Stimulated activated CD4-positive, alpha-beta T cell treated with anti-CD3 and anti-CD28 coated beads, Interleukin-15, amount 100 ng/mL, for 1 hour (primary cell): ENCODE results near the gene TEX2.
"Not testable (repeated sequence)": the region's sequence is repeated elsewhere in the genome, so short reads cannot be mapped to it uniquely, and the experiment has no call there.

Experiments used
- DNase-seq, 2 donors: peaks; one replicate each; pipeline ENCODE4 v3.0.0-alpha.2; 2020; ENCODE audit warnings: low read depth in 1 of 2, low spot score in 1 of 2

Gene TEX2

DNA sequence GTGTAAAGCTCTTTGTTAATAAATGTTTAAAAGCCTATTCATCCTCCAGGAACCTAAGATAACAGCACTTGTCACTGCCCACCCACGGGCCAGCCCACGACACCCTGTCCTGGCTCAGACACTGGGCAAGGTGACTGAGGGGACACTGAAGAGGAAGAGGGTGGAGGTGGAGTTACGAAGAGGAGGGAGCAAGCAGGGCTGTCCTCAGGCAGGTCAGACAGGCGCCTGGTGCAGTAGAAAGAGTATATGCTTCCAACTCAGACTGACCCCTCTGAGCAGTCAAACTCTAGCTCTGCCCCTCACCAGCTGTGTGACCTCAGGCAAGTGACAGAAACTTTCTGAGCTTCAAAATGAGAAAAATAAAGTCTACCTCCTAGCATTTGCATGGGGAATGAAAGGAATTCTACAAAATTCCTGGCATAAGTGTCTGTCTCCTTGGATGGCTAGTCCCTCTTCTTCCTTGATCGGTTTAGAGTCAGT lies 22.8 kb downstream of the TEX2 start:
- DNase-seq = no peak

DNA sequence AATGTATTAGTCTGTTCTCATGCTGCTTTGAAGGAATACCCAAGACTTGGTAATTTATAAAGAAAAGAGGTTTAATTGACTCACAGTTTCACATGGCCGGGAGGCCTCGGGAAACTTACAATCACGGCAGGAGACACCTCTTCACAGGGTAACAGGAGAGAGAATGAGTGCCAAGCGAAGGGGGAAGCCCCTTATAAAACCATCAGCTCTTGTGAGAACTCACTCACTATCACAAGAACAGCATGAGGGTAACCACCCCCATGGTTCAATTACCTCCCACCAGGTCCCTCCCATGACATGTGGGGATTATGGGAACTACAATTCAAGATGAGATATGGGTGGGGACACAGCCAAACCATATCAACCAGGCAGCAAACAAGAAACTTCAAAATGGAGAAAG lies 24.6 kb downstream of the TEX2 start:
- DNase-seq = not testable (repeated sequence)

DNA sequence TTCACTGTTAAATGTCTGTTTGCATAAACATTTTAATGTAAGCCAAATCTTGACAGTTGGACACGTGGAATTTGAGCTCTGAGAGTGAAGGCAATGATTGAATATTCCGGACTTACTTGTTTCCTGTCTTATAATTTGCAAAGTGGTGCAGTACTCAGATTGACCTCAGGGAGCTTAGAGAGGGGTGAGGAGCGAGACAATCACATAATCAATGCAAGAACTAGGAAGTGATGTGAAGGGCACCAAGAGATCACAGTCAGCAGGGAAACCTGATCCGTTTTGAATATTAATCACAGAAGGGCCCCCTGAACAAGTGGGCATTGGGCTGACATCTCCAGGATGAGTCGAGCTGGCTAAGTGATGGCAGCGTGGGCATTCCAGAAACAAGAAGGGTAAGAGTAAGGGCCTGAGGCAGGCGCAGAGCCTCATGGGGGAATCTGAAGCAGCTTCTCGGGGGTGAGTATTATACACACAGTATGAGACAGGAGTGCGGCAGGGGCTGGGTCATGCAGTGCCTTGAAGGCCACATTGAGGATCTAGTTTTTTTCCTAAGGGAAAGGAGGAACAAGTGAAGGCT lies 26.1 kb downstream of the TEX2 start:
- no peak for DNase-seq

DNA sequence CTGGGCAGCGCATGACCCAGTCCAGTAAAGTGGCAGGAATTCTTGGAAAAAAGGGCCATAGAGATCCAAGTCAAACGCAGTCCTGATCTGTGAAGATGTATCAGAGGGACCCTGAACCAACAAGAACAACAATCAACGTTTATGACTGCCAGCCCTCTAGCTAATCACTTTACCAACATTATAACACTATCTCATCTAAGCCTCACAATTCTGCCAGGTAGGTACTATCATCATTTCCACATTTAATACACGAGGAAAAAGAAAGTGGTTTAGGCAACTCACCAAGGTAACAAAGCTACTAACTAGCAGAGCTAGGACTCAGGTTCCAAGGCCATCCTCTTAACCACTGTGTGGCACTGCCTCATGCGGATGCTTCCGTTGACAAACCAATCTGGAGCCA lies 28.1 kb downstream of the TEX2 start:
- no peak for DNase-seq

DNA sequence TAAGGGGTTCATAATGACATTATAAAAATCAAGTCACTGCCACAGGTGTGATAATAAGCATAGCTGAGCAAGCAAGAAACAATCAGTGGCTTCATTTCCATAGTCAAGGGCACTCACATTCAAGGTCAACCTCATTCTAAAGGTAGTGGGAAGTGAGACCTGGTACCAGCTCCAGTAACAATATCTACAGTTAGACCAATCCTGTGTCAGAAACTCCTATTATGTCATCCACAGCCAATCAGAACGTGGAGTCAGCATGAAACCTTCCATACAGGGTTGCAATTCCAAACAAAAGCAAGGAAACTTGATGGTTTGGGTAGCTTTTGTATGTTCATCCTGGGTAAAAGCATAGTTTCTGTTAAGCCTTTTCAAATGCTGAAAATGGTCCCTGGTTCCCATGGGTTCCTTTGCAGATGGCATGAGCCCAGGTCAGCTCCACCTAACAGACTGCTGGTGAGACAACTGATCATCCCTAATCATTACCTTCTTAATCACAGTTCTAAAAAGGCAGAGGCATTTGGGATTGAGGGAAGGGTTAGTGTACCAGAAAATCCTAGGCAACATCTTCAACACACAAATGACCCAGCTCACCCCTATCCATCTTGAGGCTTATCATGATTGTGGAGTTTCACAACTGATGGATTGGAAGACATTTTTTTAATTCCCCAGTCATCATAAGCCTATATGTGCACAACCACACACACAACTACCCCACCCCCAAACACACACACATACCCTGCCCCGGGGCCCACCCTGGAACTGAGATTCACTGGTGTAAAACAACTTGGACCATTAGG lies 30.4 kb downstream of the TEX2 start:
- DNase-seq = no peak

DNA sequence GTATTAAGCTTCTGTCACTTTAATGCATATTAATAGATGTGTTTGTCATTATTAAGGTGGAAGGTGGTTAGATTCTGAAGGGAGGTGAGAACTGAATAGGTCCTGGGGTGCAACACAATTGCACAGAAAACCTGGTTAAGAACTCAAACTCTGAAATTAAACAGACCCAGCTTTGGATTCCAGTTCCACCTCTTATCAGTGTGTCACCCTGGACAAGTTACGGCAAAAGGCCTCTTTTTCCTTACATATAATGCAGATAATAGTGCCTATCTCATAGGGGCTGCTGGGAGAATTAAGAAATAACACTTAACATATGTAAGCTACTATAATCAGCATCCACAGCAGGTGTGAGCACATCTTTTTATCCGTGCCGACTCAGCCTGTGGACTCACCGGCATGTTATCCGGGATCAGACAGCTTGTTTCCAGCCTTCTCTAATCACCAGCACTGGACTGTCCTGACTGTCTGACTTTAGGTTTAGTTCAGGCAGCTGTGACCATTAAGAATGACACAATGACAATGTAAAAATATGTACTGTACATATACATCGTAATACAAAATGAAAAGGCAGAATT lies 31.4 kb downstream of the TEX2 start:
- no peak for DNase-seq

DNA sequence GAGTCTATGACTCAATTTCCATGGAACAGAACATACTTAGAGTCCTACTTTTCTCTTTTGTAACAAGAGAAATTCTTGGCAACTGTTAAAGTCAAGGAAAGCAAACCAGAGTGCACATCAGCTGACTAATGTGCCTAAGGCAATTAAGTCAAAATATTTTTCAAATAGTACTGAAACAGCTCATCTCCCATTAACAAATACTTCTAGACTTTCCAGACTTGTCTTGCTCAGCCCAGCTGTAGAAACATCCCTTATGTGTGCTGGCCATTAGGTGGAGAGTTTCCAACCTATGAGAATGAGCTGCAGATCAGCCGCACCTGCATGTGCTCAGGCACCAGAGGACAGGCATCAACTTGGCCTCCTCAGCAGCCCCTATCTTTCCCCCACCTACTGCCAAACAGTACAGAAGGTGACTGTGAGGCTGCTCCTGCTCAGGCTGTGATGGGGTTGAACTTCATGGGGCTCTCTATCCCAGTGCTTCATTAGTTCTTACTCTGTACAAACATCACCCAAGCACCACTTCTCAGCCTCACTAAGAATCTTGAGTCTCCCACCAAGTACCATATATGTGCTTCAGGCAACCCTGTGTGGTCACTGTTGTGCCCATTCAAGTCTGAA lies 32.2 kb downstream of the TEX2 start:
- DNase-seq = no peak

DNA sequence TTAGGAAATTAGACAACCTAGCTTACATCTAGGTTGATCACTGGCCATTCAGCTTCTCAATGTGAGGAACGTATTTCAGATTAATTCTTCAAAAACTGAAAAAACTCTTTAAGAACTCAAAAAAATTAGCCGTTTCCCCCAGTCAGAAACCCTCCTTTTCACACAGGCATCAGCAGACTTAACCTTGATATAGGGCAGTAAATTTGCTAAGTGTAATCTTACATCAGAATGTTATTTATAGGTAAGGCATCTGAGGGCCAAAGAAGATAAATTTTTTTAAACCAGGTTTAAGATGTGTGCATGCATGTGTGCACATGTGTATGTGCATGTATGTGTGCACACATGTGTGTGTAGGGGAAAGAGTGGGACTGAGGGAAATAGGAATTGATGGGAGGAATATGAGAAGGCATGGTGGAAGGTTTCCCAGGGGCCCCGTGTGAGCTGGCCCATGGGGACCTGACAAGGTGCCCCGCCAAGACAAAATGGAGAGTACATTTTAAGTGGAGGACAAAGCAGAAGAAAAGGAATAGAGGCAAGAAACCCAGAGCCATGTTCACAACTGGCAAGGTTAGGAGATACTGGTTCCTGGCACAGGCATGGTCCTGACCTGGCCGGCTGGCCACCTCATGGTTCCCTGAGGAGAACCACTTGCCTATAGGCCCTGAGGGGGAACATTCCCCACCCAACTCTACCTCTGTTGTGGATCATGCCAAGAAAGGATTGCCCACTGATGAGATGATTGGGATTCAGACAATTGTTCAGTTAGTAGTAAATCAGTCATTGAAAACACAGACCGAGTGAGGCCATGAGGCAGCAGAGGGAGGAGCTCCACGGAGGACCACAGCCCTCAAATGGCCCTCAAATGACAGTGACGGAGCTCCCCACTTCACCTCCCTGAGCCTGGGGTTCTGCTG lies 33.0 kb downstream of the TEX2 start:
- no peak for DNase-seq

DNA sequence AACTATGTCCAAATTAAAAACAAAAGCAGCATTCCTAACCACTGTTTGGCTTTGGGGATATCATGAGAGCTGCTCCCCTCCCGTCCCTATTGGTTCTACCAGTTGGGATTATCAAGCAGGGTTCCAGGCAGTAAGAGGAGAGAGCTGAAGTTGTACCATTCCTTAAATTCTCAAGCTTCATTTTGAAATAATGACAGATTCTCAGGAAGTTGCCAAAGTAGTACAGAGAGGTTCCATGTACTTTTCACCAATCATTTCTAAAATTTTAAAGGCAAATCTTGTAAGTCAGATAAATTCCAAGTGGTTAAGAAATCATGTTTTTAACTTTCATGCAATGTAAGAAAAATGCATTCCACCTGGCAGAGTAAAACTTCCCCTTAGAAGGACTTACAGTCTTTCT lies 36.9 kb downstream of the TEX2 start:
- no peak for DNase-seq

DNA sequence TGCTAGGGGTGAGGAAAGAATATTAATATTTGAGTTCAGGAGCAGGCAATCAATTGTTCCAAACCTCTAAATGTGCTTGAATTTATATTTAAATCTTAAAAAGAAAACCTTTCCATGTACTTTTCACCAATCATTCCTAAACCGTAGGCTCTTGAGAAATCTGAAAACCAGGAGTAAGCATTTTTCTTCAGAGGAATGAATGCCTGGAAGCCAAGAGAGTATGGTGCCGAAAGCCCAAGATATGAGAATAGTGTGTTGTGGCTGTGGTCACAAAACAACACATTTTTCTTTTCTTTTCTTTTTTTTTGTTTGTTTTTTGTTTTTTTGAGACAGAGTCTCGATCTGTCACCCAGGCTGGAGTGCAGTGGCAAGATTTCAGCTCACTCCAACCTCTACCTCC lies 37.6 kb downstream of the TEX2 start:
- no peak for DNase-seq

DNA sequence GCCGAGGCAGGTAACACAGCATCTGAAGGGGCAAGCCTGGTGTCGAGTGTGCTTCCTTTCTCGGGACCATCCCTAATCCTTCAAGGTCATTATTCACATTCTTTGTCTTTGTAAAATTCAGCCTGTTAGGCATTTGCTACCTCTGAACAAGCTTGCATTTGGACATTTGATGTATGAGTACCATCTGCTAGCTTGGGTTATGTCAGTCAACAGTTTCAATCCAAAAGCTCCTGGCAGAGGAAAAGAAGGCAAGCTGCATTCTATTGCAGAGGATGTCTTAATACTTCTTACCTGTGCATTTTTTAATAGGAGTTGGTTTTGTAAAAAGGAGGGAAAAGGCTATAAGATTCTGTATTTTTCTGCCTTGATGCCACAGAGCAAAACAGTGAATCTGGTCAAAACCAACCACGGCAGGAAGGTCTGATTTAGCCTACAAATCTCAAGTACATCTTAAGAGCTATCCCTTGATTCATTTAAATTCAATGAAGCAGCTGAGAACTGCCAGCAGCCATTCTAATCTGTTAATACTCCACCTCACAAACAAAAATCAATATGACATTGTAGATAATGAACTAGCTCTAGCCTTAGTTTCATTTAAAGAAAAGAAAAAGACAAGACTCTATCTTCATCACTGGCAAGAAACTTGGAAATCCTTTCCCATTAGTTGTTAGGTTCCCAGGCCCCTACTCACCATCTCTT lies 39.0 kb downstream of the TEX2 start:
- no peak for DNase-seq

DNA sequence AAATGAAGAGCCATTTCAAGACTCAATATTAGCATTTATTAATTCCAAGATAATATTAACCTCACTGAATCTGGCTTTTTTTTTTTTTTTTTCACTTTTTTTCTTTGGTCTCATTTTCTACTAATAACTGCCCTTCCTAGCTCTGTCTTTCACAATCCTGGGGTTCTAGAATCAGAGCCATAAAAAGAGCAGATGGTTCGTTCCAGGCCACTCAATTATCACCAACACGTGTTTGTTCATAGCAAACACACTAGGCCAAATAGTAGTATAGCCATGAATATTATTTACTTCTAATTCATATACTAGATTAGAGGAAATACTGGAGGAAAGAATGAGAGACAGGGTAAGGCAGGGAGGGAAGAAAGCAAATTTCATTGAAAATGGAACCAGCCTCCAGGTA lies 39.8 kb downstream of the TEX2 start:
- no peak for DNase-seq

DNA sequence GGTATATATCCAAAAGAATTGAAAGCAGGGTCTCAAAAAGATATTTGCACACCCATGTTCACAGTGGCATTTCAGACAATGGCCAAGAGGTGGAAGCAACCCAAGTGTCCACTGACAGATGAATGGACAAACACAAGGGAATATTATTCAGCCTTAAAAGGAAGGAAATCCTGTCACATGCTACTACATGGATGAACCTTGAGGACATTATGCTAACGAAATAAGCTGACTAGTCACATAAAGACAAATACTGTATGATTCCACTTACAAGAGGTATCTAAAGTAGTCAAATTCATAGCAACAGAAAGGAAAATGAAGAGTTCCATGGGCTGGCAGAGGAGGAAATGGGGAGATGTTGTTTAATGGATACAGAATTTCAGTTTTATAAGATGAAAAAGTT lies 41.4 kb downstream of the TEX2 start:
- no peak for DNase-seq

DNA sequence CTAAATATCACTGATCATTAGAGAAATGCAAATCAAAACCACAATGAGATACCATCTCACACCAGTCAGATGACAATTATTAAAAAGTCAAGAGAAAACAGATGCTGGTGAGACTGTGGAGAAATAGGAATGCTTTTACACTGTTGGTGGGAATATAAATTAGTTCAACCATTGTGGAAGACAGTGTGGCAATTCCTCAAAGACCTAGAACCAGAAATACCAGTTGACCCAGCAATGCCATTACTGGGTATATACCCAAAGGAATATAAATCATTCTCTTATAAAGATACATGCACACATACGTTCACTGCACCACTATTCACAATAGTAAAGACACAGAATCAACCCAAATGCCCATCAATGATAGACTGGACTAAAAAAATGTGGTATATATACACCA lies 42.5 kb downstream of the TEX2 start:
- not testable (repeated sequence) for DNase-seq

DNA sequence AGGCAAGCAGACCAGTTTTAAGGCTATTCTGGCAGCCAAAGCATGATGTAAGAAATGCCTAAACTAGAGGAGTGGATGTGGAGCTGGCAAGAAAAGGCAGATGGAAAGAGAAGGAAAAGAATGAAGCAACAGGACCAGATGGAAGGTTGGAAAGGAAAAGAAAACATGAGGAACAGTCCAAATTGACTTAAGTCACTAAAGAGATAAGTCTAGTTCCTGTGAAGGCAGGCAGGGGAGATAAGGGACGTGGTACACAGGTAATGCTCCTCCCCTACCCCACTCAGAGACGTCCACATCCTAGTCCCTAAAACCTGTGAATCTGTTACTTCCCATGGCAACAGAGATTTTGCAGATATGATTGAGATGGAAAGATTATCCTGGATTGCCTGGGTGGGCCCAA lies 43.5 kb downstream of the TEX2 start:
- no peak for DNase-seq

DNA sequence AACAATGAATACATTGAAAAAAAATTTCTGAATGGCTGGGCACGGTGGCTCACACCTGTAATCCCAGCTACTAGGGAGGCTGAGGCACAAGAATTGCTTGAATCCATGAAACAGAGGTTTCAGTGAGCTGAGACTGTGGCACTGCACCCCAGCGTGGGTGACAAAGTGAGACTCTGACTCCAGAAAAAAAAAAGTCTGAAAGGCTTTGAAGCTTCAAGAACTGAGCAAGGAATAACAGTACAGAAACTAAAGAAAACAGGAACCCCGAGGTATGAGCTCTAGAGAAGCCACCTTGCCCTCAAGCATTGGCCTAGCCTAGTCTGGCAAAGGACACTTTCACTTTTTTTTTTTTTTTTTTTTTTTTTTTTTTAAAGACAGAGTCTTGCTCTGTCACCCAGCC lies 45.0 kb downstream of the TEX2 start:
- no peak for DNase-seq

DNA sequence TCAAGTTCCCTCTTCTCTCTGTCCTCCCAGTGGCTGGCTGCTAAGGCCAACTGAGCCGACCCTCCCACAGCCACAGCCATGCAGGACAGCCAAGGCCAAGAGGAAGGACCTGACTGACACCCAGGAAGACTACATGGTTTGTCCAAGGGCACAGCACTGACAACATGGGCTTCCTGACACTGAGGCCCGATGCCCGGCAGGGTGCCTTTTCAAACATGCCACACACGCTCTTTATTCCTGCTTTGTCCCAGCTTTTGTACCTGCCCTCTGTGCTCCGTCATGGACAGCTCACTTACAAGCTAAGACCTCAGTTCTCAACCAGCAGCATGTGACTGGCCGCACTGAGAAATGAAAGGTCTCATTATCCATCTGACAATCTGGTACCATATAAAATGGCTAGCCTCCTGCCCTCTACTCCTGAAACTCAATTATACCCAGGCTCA lies 45.8 kb downstream of the TEX2 start:
- DNase-seq = no peak

DNA sequence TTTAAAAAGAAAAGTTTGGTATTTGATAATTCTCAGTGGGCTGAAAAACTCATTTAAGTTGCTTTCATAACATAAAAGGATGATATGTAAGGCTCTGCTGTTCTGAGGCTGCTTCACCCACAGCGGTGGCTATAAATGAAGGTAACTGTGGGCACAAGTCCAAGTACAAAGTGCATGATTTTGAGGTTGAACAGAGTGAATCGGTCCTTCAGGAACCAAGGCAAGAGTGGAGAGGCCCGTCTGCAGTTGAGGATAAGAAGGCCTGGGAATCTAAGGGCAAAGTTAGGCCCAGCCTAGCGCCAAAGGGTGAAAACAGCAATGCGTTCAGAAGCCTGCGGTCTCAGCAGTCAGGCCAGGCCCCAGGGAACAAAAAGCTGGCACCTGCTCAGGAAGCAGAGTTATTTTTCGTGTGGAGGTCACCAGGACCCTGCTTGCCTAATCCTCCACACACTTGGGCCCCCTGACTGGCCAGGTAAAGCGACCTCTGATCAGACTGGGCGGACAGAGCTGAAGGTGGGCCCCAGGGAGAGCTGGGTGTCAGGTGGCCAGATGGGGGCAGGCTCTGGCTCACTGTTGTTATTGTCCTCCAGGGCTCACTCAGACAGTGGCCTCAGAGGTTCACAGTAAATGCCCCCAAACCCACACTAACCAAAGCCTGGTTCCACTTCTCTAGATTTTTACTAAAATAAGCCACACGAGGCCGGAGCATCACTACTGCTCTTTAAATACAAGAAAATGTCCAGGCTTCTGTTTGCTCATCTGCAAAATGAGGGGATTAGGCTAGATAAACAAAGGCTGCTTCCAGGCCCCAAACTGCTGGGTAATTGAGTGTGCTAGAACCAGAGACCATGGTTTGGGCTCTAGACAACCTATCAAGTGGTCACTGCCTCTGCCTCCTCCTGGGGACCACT lies 46.5 kb downstream of the TEX2 start:
- DNase-seq = no peak

DNA sequence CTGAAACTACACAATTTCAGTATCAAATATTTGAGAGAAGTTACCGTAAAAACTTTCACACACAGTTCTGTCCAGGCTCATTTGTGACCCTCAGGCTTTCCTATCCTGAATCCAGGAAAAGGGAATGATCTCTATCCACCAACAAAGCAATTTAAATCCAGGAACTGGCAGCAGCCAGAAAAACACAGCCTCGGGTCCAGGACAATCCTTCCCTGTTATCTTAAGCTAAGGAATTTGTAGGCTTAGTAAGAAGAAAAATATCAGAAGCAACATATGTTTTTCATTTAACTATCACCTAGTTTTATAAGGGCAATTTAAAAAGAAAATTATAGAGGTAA lies 47.1 kb downstream of the TEX2 start:
- DNase-seq = no peak

DNA sequence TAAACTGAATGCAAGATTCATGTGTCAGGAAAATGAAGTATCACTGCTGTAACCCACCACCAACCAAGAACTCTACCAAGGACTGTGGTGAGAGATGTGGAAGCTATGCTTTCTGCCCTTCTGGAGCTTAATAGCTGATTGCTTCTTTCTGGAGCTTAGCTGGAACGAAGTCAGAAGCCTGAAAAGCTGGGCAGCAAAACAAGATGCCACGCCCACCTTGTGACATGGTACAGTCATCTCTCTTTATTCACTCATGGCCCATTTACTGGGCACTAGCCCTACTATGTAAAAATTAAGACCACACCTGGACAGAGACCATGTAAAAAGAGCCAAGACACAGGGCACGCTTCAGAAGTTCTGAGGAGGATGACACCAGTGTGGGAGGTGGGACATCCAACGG lies 48.1 kb downstream of the TEX2 start:
- no peak for DNase-seq
